ENCODE results near the gene SSR3. TPM values are rescaled to one million over a fixed set of nuclear protein-coding genes. Genes with fewer than 3 reads are reported as not detected.

The SSR3 gene
- total RNA-seq, 4 donors from 2014 or later, result 50.9 to 91.5 (median 65.3) TPM

DNA sequence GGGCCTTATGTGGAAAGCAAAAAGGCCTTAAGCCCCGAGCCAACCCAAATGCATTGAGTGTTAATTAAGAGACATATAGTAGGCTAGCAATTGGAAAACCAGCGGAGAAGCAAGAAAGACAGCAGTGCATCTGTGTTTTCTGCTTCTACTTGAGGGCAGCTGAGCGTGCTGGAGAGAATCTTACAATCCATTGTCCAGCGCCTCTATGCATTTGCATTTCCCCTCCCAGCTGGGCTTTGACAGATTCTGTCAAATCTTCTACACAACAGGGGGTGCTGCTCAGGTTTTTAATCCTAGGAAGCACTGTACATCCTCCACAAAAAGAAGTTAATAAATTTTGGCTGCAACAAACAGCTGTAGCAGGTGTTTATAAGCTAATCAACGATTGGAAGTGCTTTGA lies 23.9 kb downstream of the SSR3 start:
- in situ Hi-C loops (cut with MboI; ENCODE audit: low sequenced_read_pairs in 4 of 4) (loop anchor here in 1 of 4 donors (25.0 kb wide), 1 partner anchor 281 kb away; no protein-coding TSS in a partner anchor), intact Hi-C loops (cut with DNase I; ENCODE audit: low total_unique reads) (no loop called here)
- no peak for DNase-seq
- TF ChIP-seq POLR2A (IDR thresholded peaks at IDR 0.05) (no peak), CTCF (IDR thresholded peaks at IDR 0.05 in 4 of 5, conservative IDR thresholded peaks at IDR 0.05 in 1 of 5) (no peak)
- Histone ChIP-seq H3K27me3 (no peaks in the 10 kb centered on the region), H3K4me1 (peaks cover 0 to 7% of the 10 kb centered on the region in 2 donors), H3K36me3 (no peaks in the 10 kb centered on the region), H3K27ac (no peak overlapping the region), H3K9me3 (no peaks in the 10 kb centered on the region), H3K4me3 (no peak overlapping the region)
- no peak for ATAC-seq

GRCh38 chr3:156527060-156527459 lies 27.9 kb downstream of the SSR3 start:
- no peak overlapping the region for H3K27ac ChIP-seq
- ATAC-seq (no peak), DNase-seq (no peak)
- peaks cover 0 to 3% of the 10 kb centered on the region in 2 donors for H3K36me3 ChIP-seq
- H3K27me3 ChIP-seq, result no peaks in the 10 kb centered on the region
- intact Hi-C loops (cut with DNase I; ENCODE audit: low total_unique reads), result no loop called here
- in situ Hi-C loops (cut with MboI; ENCODE audit: low sequenced_read_pairs in 4 of 4), result loop anchor here in 1 of 4 donors (25.0 kb wide), 1 partner anchor 285 kb away; no protein-coding TSS in a partner anchor
- TF ChIP-seq POLR2A (IDR thresholded peaks at IDR 0.05) (no peak), CTCF (IDR thresholded peaks at IDR 0.05 in 4 of 5, conservative IDR thresholded peaks at IDR 0.05 in 1 of 5) (no peak)
- no peaks in the 10 kb centered on the region for H3K9me3 ChIP-seq
- H3K4me3 ChIP-seq, result no peak overlapping the region
- no peaks in the 10 kb centered on the region for H3K4me1 ChIP-seq

DNA sequence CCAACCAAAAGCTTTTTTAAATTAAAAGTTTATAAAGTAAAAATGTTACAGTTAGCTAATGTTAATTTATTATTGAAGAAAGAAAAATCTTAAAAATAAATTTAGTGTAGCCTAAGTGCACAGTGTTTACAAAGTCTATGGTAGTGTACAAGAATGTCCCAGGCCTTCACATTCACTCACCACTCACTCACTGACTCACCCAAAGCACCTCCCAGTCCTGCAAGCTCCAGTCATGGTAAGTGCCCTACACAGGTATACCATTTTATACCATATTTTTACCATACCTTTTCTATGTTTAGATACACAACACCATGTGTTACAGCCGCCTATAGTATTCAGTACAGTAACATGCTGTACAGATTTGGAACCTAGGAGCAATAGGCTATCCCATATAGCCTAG lies 29.1 kb downstream of the SSR3 start:
- TF ChIP-seq POLR2A (IDR thresholded peaks at IDR 0.05) (no peak), CTCF (IDR thresholded peaks at IDR 0.05 in 4 of 5, conservative IDR thresholded peaks at IDR 0.05 in 1 of 5) (no peak)
- no peaks in the 10 kb centered on the region for H3K27me3 ChIP-seq
- intact Hi-C loops (cut with DNase I; ENCODE audit: low total_unique reads) (no loop called here), in situ Hi-C loops (cut with MboI; ENCODE audit: low sequenced_read_pairs in 4 of 4) (loop anchor here in 1 of 4 donors (25.0 kb wide), 1 partner anchor 286 kb away; no protein-coding TSS in a partner anchor)
- H3K4me1 ChIP-seq, result no peaks in the 10 kb centered on the region
- no peak for ATAC-seq
- peaks cover 0 to 3% of the 10 kb centered on the region in 2 donors for H3K36me3 ChIP-seq
- H3K4me3 ChIP-seq, result no peak overlapping the region
- no peak for DNase-seq
- no peaks in the 10 kb centered on the region for H3K9me3 ChIP-seq
- no peak overlapping the region for H3K27ac ChIP-seq

- no peaks in the 10 kb centered on the region for H3K27me3 ChIP-seq
- peaks cover 0 to 3% of the 10 kb centered on the region in 2 donors for H3K36me3 ChIP-seq
- no peak for TF ChIP-seq CTCF (IDR thresholded peaks at IDR 0.05 in 4 of 5, conservative IDR thresholded peaks at IDR 0.05 in 1 of 5)
- TF ChIP-seq POLR2A (IDR thresholded peaks at IDR 0.05), result no peak
- DNase-seq (no peak), ATAC-seq (no peak)
- intact Hi-C loops (cut with DNase I; ENCODE audit: low total_unique reads), result no loop called here
- H3K9me3 ChIP-seq, result no peaks in the 10 kb centered on the region
- no peak overlapping the region for H3K27ac ChIP-seq
- H3K4me3 ChIP-seq, result no peak overlapping the region
- no peaks in the 10 kb centered on the region for H3K4me1 ChIP-seq
- in situ Hi-C loops (cut with MboI; ENCODE audit: low sequenced_read_pairs in 4 of 4), result no loop called here
These were observed 32.2 kb downstream of the SSR3 start for GRCh38 chr3:156522673-156523072.

GRCh38 chr3:156519758-156520162 lies 35.2 kb downstream of the SSR3 start:
- ATAC-seq (no peak), DNase-seq (no peak)
- H3K27ac ChIP-seq, result no peak overlapping the region
- intact Hi-C loops (cut with DNase I; ENCODE audit: low total_unique reads) (no loop called here), in situ Hi-C loops (cut with MboI; ENCODE audit: low sequenced_read_pairs in 4 of 4) (no loop called here)
- peaks cover 0 to 3% of the 10 kb centered on the region in 2 donors for H3K36me3 ChIP-seq
- H3K4me1 ChIP-seq, result no peaks in the 10 kb centered on the region
- no peak for TF ChIP-seq CTCF (IDR thresholded peaks at IDR 0.05 in 4 of 5, conservative IDR thresholded peaks at IDR 0.05 in 1 of 5)
- no peak for TF ChIP-seq POLR2A (IDR thresholded peaks at IDR 0.05)
- H3K4me3 ChIP-seq, result no peak overlapping the region
- H3K27me3 ChIP-seq, result no peaks in the 10 kb centered on the region
- no peaks in the 10 kb centered on the region for H3K9me3 ChIP-seq
